Left colon (tissue), 2 donors: ENCODE data around the gene SUPT6H. TPM values are rescaled to one million over a fixed set of nuclear protein-coding genes. Genes with fewer than 3 reads are reported as not detected.

ENCODE experiments used
- ATAC-seq: fragments of 200-7000 bp; cut with Tn5 transposase; one replicate; pipeline ENCODE4 v1.9.1; 2020; ENCODE audit warnings: mild to moderate bottlenecking, moderate library complexity
- DNase-seq, 2 donors: peaks; one replicate each; pipeline ENCODE4 v3.0.0-alpha.2; 2020
- intact Hi-C, 2 donors: fragments of 100-400 bp; cut with DNase I in 1 of 2; cut with micrococcal nuclease in 1 of 2; formaldehyde crosslinking; loops; one replicate each; pipeline versions ENCODE4 v1.11.2 to v1.14.0; 2022; cut with DNase I, micrococcal nuclease
- total RNA-seq, 2 donors: library from RNA; stranded (reverse); fragmentation: NEBNext Ultra II Directional; extraction: Animal tissue kit (Norgen Biotek cat#: 25700); gene quantifications; one replicate each; pipeline ENCODE4 v1.2.1, GENCODE V29; 2021
- donor health status: DM: no; HTN: no; CAD: no.
- donor health status: DM: yes; HTN: yes; CAD: no.

Gene SUPT6H
- total RNA-seq, 2 donors from 2014 or later: 43.8 to 50.5 TPM

- intact Hi-C loops: no loop called here
- DNase-seq: peak; percentile 86 to 89
- peak; percentile 59 for ATAC-seq
Observed at GRCh38 chr17:28743243-28744103, 81.5 kb downstream of the SUPT6H start, which contains the start of gene TRAF4. TSS of gene TRAF4 (plus strand) at chr17:28744011. CDS start at chr17:28744113, 102 bp downstream.

- peak; percentile 68 to 80 for DNase-seq
- intact Hi-C loops: no loop called here
- ATAC-seq: peak; percentile 17
Observed at GRCh38 chr17:28744104-28744971, 82.3 kb downstream of the SUPT6H start.

DNA sequence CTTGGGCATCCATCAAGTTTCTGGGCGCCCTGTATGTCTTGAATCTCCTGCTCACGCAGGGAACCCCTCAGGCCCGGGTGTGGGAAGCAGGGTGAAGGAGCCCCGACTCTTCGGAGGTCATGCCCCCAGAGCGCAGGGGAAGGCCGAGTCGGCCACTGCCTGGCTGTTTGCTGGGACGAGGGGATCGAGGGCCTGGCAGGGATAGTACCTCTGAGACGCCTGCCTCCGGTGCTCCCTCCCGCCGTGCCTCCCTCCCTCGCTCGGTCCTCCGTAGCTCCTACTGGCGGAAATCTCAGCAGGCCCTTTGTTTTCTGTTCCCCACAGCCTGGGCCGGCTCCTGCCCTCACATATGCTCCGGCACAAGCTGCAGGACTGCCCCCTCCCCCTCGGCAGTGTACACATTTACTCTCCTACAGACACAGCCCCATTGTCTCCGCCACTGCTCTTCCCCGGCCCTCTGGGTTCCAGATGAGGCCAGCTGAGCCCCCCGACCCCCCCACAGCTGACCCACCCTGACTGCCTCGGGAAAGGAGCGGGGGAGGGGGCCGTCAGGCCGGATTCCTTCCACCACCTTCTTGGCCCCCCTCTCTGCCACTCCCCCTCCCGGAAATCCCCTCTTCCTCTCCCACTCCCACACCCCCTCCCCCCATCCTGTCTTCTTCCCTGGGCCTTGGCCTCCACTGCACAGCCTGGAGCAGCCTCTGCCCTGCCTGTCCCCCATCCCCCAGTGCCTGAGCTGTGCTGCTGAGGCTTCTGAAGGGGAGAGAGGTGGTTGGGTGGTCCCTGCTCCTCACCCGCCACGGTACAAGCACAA, 83.2 kb downstream of the SUPT6H start:
- ATAC-seq: peak; percentile 3

GRCh38 chr17:28745786-28746411, 83.9 kb downstream of the SUPT6H start:
- ATAC-seq (peak; percentile 7), DNase-seq (peak; percentile 48 to 57)
- intact Hi-C loops: no loop called here

More for the DNA sequence above, 83.2 kb downstream of the SUPT6H start:
- intact Hi-C loops: no loop called here
- peak; percentile 63 to 75 for DNase-seq

- peak; percentile 80 to 93 for DNase-seq
- intact Hi-C loops: no loop called here
- ATAC-seq: peak; percentile 49
Observed at GRCh38 chr17:28746611-28747050, 84.6 kb downstream of the SUPT6H start.

GRCh38 chr17:28747051-28747691, 85.2 kb downstream of the SUPT6H start:
- intact Hi-C loops: no loop called here
- peak; percentile 74 to 80 for DNase-seq
- peak; percentile 19 for ATAC-seq

DNA sequence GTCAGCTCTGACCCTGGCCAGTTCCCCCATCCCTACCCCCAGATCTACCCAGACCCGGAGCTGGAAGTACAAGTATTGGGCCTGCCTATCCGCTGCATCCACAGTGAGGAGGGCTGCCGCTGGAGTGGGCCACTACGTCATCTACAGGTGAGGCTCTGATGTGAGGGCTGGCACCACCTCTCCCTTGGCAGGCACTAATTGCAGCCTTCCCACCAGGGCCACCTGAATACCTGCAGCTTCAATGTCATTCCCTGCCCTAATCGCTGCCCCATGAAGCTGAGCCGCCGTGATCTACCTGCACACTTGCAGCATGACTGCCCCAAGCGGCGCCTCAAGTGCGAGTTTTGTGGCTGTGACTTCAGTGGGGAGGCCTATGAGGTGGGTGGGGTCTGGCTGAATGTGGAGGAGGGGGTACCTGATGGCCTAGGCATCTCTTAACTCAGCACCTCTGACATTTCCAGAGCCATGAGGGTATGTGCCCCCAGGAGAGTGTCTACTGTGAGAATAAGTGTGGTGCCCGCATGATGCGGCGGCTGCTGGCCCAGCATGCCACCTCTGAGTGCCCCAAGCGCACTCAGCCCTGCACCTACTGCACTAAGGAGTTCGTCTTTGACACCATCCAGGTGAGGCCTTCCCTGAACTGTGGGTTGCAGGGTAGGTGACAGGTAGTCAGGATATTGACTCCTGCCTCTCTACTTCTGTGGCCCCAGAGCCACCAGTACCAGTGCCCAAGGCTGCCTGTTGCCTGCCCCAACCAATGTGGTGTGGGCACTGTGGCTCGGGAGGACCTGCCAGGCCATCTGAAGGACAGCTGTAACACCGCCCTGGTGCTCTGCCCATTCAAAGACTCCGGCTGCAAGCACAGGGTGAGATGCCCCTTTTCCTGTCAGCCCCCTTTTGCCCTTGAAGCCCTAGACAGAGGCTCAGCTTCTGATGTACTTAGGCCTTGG, 86.1 kb downstream of the SUPT6H start:
- ATAC-seq (no peak), DNase-seq (no peak)
- intact Hi-C loops: no loop called here

- ATAC-seq (no peak), DNase-seq (peak in 1 of 2 donors; percentile 29)
- intact Hi-C loops: no loop called here
Observed at GRCh38 chr17:28748852-28749515, 87.0 kb downstream of the SUPT6H start.

GRCh38 chr17:28749516-28750177, 87.6 kb downstream of the SUPT6H start:
- DNase-seq: peak in 1 of 2 donors; percentile 20
- intact Hi-C loops: loop anchor here in 1 of 2 donors (10.0 kb wide), 1 partner anchor 165 kb away; no protein-coding TSS in a partner anchor
- no peak for ATAC-seq

GRCh38 chr17:28750178-28751047, 88.4 kb downstream of the SUPT6H start:
- DNase-seq (peak; percentile 89 to 98), ATAC-seq (peak; percentile 50)
- intact Hi-C loops: loop anchor here in 1 of 2 donors (10.0 kb wide), 1 partner anchor 164 kb away; no protein-coding TSS in a partner anchor

DNA sequence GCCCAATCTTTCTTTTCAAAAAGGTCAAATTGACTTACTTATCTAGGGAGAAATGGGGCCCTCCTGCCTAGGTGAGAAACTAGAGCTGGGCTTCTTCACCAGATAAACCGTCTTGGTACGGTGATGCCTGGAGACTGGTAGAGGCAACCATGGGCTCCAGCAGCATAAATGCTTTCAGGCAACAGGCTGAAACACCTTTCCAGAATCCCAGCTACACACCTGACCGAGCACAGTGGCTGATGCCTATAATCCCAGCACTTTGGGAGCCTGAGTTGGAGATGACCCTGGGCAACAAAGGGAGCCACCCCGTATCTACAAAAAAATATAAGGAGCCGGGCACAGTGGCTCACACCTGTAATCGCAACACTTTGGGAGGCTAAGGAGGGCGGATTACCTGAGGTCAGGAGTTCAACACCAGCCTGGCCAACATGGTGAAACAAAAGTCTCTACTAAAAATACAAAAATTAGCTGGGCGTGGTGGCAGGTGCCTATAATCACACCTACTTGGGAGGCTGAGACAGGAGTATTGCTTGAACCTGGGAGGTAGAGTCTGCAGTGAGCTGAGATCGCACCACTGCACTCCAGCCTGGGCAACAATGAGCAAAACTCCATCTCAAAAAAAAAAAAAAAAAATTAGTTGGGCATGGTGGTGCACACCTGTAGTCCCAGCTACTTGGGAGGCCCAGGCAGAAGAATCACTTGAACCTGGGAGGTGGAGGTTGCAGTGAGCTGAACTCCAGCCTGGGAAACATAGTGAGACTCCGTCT, 89.8 kb downstream of the SUPT6H start:
- ATAC-seq (no peak), DNase-seq (no peak)
- intact Hi-C loops: loop anchor here in 1 of 2 donors (10.0 kb wide), 1 partner anchor 163 kb away; no protein-coding TSS in a partner anchor
